Stimulated activated naive CD8-positive, alpha-beta T cell treated with anti-CD3 and anti-CD28 coated beads, Interleukin-15, Interleukin-2, amounts not matched to agents 100 U/mL and 50 U/mL, for 24 hours (primary cell): ENCODE results near the gene TNP2.

Experiments
- ATAC-seq: fragments of 150-1000 bp; cut with Tn5 transposase; one replicate; pipeline ENCODE4 v1.10.0; 2021
- DNase-seq: peaks from one replicate; pipeline ENCODE4 v3.0.0; 2021

Gene TNP2

DNA sequence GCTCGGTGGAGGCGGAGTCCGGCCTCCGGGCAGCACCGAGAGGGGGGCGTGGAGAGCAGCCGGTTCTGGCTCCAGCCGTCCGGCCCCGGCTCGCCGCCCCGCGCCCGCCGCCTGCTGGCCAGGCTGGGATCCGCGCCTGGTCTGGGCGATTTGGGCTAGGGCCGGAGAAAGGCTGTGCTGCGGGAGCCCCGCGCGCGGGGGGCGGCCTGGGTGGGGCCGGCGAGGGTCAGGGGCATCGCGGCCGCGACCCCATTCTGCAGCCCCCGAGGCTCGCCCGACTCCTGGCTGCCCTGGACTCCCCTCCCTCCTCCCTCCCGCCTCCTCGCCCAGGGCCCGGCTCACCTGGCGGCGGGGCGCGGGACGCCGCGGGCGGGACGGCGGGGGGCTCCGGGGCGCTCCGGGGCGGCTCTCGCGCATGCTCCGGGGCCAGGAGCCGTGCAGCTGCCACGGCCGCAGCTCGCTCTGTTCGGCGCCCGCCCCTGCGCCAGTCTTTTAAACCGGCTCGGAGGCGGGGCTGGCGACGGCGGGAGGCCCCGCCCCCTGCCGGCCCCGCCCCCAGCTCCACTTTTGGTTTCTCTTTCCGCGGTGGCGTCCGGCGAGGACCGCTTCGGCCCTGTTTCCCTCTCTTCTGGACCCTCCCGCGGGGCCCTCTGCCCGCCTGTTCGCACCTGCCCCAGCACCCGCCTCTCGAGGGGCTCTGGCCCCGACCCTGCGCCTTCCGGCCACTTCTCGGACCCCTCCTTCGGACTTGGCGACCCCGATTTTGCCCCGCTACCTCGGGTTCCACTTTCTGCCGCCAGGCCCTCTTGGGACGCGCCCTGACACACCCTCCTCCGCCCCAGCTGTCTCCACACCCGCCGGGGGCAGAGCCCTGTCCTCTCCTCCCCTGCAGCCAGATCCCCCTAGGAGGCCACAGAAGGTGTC is 13.1 kb downstream of the TNP2 start, which contains the start of gene SOCS1:
SOCS1 (minus strand) TSS at position 468 of the 924 bp plus-strand sequence. CDS start 726 bp downstream, outside the sequence.
- DNase-seq, result peak; percentile 93
- ATAC-seq, result peak; percentile 58

DNA sequence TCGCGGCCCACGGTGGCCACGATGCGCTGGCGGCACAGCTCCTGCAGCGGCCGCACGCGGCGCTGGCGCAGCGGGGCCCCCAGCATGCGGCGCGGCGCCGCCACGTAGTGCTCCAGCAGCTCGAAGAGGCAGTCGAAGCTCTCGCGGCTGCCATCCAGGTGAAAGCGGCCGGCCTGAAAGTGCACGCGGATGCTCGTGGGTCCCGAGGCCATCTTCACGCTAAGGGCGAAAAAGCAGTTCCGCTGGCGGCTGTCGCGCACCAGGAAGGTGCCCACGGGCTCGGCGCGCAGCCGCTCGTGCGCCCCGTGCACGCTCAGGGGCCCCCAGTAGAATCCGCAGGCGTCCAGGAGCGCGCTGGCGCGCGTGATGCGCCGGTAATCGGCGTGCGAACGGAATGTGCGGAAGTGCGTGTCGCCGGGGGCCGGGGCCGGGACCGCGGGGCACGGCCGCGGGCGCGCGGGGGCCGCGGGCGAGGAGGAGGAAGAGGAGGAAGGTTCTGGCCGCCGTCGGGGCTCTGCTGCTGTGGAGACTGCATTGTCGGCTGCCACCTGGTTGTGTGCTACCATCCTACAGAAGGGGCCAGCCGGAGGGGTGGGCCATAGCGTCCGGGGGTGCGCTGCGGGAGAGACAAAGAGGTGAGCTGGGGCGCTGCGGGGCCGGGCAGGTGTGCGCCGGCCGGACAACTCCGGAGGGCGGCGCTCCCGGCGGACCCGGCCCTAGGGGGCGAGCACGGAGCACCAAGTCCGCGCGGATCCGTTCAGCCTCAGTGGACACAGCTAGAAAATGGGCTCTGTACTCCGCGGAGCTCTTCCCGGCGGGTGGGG is 14.0 kb downstream of the TNP2 start:
- ATAC-seq (peak; percentile 0), DNase-seq (peak; percentile 54)

DNA sequence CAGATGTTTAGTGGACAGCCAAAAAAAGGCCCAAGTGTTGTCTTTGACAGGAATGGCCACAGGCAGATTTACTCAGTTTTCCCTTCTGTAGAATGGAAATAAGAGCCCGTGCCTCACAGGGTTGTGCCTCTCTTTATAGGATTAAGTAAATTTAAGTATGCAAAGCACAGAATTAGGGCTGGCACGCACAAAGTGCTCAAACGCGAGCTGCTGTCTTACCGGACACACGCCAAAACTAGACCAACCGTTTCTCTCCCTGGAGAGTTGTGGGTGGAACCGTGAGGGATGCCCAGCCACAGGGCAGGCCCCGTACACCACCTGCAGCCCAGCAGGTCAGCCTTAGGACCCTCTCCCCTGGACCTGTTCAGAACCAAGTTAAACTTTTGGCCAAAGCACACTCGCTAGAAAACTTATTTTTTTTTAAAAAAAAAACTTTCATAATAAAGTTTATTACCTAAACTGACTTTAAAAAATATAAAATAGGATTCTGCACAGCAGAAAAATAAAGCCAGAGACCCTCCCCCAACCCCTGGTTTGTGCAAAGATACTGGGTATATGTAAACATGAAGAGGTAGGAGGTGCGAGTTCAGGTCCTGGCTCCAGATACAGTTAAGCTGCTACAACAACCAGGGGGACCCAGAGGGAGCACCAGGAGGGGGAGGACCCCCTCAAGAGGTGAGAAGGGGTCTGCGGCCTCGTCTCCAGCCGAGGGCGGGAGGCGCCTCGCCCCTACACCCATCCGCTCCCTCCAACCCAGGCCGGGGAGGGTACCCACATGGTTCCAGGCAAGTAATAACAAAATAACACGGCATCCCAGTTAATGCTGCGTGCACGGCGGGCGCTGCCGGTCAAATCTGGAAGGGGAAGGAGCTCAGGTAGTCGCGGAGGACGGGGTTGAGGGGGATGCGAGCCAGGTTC is 14.9 kb downstream of the TNP2 start:
- ATAC-seq, result no peak
- no peak for DNase-seq

DNA sequence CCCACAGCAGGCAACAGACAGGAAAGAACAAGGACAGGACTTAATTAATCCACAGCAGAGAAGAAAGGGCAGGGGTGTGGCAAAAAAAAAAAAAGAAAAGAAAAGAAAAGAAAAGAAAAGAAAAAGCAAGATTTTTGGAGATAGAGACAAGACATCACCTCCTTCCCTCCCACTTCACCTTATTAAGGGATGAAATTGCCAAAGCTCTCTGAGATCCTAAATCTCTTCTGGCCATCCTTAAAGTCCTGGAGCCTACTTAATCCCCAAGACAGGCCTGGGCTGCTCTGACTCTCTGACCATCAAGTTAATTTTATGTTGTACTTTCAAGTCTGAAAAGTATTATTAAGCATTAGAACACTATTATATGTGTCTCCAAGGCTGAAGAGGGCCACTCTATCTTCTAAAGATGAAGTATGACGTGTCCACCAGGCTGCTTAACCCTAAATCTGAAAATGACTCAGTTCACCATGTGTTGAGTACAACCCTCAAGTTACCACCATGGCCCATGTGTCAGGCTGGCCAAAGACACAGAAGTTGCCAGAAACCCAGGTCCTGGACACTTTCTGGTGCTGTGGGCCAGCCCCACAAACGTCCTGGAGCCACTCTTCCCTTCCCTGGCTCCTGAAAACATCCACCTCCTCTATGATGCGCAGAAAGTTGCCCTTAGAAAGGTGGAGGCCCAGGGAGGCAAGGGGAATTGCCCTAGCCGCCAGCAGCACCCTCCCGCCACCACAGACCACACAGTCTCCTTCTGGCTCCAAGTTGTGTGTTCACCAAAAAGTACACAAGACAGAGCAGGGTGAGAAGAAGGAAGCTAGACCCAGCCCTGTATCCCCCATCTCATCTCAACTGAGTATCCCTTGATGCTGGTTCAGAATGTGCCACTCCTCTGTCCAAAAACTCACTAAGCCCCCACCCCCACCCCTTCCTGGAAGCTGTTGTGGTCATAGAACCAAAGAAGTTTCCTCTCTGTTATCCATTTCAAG is 15.8 kb downstream of the TNP2 start:
- ATAC-seq, result peak; percentile 12
- peak; percentile 69 for DNase-seq

DNA sequence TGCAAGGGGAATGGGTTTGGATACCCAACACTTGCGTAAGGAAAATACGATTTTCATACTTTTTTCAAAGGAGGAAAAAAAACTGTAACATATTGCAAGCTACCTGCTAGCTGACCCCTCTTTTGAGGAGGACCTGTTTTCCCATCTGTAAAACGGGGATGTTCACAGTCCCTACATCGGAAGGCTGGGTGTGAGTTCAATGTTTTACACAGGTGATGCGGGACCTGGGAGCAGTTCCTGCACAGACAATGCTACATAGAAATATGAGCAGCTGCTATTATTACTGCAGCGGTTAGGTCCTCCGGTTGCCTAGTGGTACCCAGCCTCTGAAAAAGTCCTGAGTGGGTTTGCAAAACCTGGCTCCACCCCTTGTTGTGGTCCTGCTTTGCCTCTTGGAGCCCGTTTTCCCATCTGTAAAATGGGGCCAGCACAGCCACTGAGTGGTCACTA is 16.6 kb downstream of the TNP2 start:
- ATAC-seq (no peak), DNase-seq (no peak)

DNA sequence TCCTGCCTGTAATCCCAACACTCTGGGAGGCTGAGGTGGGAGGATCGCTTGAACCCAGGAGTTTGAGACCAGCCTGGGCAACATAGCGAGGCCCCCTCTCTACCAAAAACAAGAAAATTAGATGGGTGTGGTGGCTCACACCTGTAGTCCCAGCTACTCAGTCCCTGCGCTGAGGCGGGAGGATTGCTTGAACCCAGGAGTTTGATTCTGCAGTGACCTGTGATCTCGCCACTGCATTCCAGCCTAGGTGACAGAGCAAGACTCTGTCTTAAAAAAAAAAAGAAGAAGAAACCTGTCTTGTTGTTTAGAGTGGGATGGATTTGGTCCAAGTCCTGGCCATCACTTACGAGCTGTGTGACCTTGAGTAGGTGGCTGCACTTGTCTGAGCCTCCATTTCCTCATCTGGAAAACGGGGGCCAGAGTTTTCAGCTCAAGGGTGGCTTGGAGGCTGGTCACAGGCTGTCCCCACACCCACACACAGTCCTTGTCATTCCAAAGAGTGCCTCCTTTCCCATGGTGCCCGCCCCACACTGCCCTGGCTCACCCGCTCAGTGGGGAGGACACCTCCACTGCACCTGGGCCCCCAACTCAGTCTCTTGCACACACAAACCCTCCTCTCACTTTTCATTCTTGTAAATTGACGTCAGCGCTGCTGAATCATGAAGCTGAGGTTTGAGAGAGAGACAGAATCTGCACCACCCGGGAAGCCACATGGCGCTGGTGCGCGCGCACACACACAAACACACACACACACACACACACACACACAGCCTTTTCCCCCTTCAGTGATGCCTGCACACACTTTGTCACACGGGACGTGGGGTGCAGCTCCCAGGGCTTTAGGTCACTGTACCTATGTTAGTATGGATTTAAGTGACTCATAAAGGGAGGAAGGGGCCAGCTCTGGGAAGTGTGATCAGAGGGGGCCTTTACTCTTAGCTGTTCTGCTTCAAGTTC is 17.3 kb downstream of the TNP2 start:
- ATAC-seq (peak; percentile 26), DNase-seq (peak; percentile 84)

DNA sequence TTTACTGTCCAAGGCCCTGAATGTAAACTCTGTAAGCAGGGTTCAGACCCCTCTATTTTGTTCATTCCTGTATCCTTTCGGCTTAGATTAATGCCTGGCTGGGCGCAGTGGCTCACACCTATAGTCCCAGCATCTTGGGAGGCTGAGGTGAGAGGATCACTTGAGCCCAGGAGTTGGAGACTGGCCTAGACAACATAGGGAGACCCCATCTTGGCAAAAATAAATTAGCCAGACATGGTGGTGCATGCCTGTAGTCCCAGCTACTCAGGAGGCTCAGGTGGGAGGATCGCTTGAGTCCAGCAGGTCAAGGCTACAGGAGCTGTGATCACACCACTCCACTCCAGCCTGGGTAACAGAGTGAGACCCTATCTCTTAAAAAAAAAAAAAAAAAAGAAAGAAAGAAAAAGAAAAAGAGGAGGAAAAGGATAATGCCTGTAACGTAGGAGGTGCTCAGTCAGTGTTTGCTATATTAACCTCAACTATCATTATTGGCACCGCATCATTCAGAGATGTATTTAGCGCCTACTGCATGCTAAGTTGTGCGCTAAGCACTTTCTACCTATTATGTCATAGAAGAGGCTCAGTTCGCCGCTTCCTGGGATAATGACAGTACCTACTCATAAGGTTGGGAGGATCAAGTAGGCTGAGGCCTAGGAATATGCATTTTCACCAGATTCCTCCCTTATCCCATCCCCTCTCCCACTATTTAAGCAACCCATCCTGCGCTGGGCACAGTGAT is 18.2 kb downstream of the TNP2 start:
- no peak for ATAC-seq
- DNase-seq, result no peak

DNA sequence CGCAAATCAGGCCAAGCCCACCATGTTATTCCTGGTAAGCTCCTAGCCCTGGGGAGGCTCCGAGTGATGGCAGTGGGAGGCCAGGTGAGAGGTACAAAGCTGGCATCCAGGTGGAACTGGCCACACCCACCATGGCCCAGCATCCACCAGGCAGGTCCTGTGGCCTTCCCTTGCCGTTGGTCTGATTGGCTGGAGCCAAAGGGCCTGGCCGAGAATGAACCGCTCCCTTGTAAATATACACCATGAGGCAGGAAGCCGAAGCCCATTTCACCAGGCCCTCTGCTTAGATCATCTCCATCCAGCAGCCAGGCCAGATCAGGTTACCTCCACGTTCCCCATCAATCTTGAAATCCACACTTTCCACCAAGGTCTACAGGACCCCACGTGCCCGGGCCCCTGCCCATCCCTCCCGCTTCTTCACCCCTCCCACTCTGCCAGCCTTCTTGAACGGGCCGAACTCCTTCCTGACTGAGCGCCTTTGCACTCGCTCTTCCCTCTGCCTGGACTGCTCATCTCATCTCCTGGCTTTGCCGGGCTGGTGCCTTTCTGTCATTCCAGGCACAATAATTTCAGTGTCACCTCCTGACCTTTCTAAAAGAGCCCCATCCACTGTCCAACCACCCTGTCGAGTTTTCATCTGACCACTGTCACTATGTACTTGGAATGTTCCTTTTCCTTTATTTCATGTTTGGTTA is 18.9 kb downstream of the TNP2 start:
- DNase-seq (no peak), ATAC-seq (no peak)

DNA sequence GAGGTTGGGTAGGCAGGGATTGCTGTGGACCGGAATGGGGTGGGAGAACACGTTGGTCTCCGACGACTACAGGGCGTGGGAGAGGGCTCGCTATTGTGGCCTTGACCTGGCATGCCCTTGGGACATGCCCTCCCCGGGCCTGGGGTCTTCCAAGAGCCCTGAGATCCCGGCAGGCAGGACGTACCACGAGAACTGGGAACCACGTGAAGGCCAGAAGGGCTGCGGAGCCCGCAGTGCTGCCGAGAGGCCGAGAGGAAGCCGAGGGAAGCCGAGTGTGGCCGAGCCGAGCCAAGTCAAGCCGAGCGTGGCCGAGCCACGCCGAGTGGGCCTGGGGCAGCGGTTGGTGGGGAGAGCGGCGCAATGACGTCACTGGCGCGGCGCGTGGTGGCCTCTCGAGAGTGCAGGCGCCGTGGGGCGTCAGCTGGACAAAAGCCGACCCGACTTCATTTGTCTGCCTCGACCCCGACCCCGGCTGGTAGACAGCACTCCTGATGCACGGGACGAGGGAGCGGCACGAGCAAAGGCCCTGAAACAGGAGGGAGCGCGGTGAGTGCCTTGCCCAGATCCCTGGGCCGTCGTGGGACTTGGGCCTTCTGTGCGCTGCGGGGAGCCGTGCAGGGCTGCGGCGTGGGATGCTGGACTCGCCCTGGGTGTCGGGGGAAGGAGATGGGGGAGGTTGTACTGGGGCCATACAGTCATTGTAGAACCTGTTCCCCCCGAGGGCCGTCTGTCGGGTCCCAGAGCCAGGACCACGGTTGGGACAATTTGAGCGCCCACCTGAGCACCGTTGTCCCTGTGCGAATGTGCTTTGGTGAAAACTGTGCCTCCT is 19.7 kb downstream of the TNP2 start:
- DNase-seq (no peak), ATAC-seq (no peak)

DNA sequence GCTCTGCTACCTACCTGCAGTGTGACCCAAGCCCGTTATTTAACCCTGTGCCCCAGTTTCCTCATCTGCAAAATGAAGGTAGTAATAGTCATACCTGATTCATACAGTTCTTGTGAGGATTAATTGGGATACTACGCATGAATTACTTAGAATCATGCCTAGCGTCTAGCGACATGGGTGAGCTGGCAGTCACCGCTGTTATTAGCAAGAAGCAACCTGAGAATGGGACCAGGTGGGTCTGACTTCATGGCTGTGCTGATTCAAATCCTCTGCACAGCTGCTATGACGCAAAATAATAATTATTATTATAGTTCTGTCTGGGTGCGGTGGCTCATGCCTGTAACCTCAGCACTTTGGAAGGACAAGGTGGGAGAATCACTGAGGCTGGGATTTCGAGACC is 21.0 kb downstream of the TNP2 start:
- ATAC-seq, result no peak
- no peak for DNase-seq

DNA sequence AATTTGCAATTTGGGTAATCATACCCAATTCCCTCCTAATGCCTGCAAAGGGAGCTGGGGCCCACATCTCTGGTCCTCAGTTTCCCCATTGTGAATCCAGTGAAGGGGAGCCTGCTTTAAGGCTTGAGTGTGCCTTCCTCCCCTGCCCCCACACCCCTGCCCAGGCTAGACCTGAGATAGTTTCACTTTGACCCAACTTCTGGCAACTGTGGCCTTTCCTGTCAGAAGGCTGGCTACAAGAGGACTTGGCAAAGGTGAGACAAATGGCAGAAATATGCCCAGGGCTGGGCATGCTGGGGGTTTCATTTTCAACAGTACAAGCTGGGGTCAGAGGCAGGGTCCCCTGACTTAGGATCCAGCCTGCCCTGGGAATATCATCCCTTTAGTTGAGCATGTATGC is 23.1 kb downstream of the TNP2 start:
- ATAC-seq (peak; percentile 44), DNase-seq (no peak)

DNA sequence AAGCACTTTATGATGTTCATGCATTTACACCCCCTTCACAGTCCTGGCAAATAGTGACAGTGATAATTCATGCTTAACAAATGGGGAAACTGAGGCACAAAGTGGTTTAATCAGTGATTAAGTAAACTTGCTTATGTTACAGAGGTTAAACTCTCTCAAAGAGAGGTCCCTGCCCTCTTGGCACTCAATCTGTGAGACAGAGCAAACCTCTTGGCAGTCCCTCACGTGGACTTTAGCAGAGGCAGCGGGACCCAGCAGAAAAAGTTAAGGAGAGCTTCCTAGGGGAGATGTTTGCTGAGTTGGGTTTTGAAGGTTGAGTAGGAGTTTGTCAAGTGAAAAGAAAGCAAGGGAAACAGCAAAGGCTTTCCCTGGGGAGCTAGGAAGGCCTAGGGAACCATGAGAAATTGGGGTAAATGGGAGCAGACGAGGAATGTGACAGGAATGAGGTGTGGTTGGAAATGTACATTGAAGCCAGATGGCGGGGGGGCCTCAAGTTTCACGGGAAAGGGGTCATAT is 23.8 kb downstream of the TNP2 start:
- no peak for DNase-seq
- ATAC-seq, result no peak

DNA sequence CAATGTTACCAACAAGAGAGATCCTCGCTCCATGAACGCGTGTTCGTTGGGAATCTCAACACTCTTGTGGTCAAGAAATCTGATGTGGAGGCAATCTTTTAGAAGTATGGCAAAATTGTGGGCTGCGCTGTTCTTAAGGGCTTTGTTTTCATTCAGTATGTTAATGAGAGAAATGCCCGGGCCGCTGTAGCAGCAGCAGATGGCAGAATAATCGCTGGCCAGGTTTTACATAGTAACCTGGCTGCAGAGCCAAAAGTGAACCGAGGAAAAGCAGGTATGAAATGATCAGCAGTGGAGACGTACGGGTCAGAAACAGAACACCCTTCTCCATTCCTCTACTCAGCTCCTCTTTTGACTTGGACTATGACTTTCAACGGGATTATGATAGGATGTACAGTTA is 26.5 kb downstream of the TNP2 start:
- ATAC-seq, result no peak
- no peak for DNase-seq

DNA sequence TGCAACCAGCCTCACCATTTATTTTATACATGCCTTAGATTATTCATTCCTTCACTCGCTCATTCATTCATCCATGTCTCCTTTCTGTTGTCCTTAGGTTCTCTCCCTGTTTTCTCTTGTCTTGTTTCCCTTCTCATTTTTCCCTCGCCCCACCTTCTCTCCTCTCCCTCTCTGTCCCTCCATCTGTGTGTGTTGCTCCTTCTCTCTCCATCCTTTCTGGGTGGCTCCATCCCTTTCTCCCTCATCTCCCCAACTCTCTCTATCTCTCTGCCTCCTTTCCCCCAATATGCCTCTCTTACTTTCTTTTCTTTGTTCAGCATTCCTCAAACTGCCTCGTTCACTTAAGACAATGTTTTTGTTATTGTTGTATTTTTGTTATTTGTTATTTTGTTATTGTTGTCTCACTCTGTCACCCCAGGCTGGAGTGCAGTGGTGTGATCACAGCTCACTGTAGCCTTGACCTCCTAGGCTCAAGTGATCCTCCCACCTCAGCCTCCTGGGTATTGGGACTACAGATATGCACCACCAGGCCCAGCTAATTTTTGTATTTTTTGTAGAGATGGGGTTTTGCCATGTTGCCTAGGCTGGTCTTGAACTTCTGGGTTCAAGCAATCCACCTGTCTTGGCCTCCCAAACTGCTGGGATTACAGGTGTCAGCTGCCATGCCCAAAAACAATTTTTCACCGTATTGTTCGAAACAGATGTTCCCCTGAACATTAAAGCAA is 27.5 kb downstream of the TNP2 start:
- ATAC-seq (no peak), DNase-seq (no peak)

DNA sequence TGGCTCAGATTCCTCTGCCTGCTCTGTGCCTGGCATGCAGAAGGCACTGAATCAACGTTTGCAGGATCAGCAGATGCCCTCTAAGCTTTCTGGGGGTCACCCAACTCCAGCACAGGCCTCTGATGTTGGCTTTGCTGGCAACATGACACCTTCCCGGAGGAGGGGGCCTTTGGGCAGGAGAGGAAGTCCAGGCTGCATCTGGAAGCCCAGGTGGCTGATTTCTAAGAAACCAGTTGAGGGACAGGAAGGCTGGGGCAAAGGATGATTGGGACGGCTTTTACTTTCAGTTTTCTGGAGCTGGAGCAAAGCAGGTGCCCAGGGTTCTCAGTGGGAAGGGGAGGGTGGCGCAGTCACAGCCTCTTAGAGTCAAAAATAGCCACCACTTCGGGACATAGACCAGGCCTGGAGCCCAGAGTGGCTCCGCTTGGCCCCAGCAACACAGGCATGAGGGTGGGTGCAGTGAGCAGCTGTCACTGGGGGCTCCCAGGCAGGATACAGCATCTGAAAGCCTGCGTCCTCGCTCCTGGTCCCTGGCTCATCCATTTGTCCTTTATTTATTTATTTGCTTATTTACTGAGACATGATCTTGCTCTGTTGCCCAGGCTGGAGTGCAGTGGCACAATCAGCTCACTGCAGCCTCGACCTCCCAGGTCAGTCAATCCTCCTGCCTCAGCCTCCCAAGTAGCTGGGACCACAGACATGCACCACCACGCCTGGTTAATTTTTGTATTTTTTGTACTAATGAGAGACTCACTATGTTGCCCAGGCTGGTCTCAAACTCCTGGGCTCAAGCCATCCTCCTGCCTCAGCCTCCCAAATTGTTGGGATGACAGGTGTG is 28.3 kb downstream of the TNP2 start:
- no peak for ATAC-seq

More for the DNA sequence above, 28.3 kb downstream of the TNP2 start:
- no peak for DNase-seq
